Measurements from ENCODE around the gene PAX4. TPM values are rescaled to one million over a fixed set of nuclear protein-coding genes. Genes with fewer than 3 reads are reported as not detected.
A peak's percentile ranks its signal among the peaks of the same experiment; 100 is the strongest.

Gene PAX4
- total and polyA plus RNA-seq, 9 of the 15 experiments (the other 6 are each of a cell fraction or from before 2014, with no cell fraction given), result not detected

DNA sequence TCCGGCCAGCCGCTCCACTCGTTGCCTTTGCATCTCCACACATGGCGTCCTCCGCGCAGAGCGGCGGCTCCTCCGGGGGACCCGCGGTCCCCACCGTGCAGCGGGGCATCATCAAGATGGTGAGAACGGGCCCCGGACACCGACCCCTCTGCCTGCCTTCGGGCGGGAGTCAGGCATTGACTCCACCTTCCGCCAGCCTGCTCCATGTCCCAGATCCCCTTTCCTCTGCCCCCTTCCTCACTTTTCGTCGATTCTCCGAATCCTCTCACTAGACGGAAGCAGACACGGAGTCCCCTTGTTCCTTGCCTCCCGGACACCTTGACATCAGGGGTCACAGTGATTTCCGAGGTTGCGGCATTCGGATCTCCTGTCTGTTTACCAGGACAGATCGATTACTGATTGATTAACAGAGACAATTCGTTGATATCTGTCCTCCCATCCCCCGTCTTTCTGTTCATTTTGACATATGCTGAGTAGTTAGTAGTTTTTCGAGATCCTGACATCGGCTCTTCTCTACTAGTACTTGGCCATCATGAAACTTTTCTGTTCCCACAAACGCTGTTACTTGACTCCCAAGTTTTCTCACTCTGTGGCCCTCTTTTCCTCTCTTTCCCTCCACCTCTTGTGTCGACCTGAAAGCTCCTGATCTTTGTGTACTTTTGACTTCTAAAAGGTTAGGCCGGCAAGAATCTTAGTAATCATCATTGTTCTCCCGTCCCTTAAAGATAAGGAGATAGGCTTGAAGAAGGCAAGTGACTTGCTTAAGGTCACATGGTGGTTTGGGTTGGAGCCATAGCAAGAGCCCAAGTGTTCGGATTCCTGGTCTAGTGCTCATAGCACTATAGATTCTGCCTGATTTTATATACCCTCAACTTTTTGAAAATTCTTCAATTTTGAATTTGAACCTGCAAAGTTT is 34.6 kb upstream of the PAX4 start (continued):
- TF ChIP-seq, protein P1, sequence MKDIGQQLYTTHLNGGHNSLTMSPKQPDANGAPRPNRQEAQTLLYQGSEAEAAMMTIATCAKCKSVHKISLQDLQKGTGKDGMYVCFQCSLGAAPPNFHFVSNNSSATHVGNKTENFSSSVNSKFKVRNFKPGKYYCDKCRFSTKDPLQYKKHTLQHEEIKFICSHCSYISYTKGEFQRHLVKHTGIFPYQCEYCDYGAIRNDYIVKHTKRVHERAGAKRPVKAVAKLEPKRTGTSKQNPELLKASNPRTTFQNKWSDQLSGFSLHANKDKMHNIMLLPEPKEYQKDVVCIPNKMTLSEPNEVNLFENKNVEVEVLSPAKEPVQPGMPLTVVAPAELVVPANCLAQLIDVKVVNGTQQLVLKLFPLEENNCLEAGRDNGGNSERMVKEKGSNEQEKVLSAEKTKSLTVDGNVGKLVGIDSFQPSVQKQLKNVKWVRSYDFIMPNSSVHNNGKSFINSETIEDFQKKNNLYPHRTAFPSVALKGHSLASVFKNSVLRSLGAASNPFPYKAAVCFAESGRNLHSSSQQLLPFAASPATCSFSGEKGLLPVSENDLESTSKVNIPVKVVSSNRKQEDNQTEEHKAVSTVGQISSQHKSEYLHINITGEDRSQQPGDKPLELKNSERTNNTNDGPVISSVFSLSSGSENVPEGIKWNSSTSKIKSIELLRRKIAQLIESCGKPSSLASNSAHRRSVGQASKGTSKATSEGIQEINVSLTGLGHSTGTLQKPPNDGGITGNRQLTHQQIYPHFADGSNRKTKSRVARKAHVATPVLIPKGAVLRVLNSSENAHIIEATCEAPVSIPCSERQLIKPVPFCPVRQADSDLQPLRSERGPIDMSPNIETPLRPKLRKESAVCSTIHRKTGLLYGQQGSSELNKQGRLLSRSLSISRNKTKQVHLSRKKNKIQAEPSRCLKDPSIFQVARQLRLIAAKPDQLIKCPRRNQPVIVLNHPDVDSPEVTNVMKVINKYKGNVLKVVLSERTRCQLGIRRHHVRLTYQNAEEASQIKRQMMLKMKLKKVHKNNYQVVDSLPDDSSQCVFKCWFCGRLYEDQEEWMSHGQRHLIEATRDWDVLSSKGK (CRISPR knock-in tag; IDR thresholded peaks at IDR 0.05), result no peak
- no peak for TF ChIP-seq CHD4 (IDR thresholded peaks at IDR 0.05; ENCODE audit: insufficient read depth, insufficient replicate concordance, low read depth, low read length, poor library complexity, severe bottlenecking)
- TF ChIP-seq HNRNPLL (IDR thresholded peaks at IDR 0.05; ENCODE audit: low read depth, low read length, poor library complexity, severe bottlenecking), result peak; percentile 4
- no peak for TF ChIP-seq SNRNP70 (optimal IDR thresholded peaks at IDR 0.05; ENCODE audit: low read depth, low read length)
- TF ChIP-seq ZNF764 (CRISPR knock-in tag; IDR thresholded peaks at IDR 0.05; ENCODE audit: low read depth), result no peak
- no peak for TF ChIP-seq IRF2 (CRISPR knock-in tag; IDR thresholded peaks at IDR 0.05)
- TF ChIP-seq ZNF274 (IDR thresholded peaks at IDR 0.05; ENCODE audit: borderline replicate concordance, low read depth, low read length), result no peak
- TF ChIP-seq FOSL1 (tag; conservative IDR thresholded peaks at IDR 0.05), result 0 out of 2 replicates have a peak, but pooled peaks have one; percentile 36
- TF ChIP-seq RAD21 (CRISPR knock-in tag; conservative IDR thresholded peaks at IDR 0.05 in 1 of 2, IDR thresholded peaks at IDR 0.05 in 1 of 2), result no peak
- TF ChIP-seq FOXK1 (CRISPR knock-in tag; IDR thresholded peaks at IDR 0.05; ENCODE audit: borderline replicate concordance), result no peak
- TF ChIP-seq ZFPM2 (CRISPR knock-in tag; IDR thresholded peaks at IDR 0.05), result peak; percentile 89; the same call in 1 of the 2 replicates
- TF ChIP-seq, protein P2, sequence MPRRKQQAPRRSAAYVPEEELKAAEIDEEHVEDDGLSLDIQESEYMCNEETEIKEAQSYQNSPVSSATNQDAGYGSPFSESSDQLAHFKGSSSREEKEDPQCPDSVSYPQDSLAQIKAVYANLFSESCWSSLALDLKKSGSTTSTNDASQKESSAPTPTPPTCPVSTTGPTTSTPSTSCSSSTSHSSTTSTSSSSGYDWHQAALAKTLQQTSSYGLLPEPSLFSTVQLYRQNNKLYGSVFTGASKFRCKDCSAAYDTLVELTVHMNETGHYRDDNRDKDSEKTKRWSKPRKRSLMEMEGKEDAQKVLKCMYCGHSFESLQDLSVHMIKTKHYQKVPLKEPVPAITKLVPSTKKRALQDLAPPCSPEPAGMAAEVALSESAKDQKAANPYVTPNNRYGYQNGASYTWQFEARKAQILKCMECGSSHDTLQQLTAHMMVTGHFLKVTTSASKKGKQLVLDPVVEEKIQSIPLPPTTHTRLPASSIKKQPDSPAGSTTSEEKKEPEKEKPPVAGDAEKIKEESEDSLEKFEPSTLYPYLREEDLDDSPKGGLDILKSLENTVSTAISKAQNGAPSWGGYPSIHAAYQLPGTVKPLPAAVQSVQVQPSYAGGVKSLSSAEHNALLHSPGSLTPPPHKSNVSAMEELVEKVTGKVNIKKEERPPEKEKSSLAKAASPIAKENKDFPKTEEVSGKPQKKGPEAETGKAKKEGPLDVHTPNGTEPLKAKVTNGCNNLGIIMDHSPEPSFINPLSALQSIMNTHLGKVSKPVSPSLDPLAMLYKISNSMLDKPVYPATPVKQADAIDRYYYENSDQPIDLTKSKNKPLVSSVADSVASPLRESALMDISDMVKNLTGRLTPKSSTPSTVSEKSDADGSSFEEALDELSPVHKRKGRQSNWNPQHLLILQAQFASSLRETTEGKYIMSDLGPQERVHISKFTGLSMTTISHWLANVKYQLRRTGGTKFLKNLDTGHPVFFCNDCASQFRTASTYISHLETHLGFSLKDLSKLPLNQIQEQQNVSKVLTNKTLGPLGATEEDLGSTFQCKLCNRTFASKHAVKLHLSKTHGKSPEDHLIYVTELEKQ (CRISPR knock-in tag; IDR thresholded peaks at IDR 0.05), result no peak
- no peak for TF ChIP-seq RBM34 (IDR thresholded peaks at IDR 0.05; ENCODE audit: borderline replicate concordance, insufficient read depth, low read length)
- TF ChIP-seq GABPB1 (CRISPR knock-in tag; IDR thresholded peaks at IDR 0.05), result no peak
- TF ChIP-seq WHSC1 (IDR thresholded peaks at IDR 0.05; ENCODE audit: low read length), result no peak
- TF ChIP-seq ZFP36 (IDR thresholded peaks at IDR 0.05; ENCODE audit: low read depth, low read length, partially characterized antibody), result no peak
- TF ChIP-seq ZEB2 (IDR thresholded peaks at IDR 0.05), result peak; percentile 8; the same call in 1 of the 2 replicates

Data from K562 (cell line).